K562 (cell line): ENCODE measurements around the gene PCSK5.

Experiments
- CHD2 ChIP-seq: IDR thresholded peaks from 2 replicates; pipeline ENCODE4 v1.6.1; 2011; ENCODE audit warnings: low read depth, low read length
- TCF7L2 ChIP-seq: fragments of 150-350 bp; IDR thresholded peaks from 2 replicates; pipeline ENCODE4 v1.6.1; 2016; ENCODE audit warnings: low read depth, mild to moderate bottlenecking, low read length, moderate library complexity
- YY1 ChIP-seq, 3 experiments: IDR thresholded peaks; 2 replicates each; pipeline ENCODE4 v1.6.1; 2011; ENCODE audit warnings: low read length in 2 of 3, mild to moderate bottlenecking in 2 of 3, moderate library complexity in 2 of 3, borderline replicate concordance in 1 of 3, control low read depth in 1 of 3, low read depth in 1 of 3; ENCODE audit not compliant: insufficient read depth in 3 of 3, insufficient replicate concordance in 2 of 3, control insufficient read depth in 1 of 3, insufficient read length in 1 of 3; ENCODE audit errors: extremely low read depth in 1 of 3
- TF ChIP-seq, protein P1 (sequence below), 3 experiments: IDR thresholded peaks in 2 of 3; conservative IDR thresholded peaks in 1 of 3; 2 replicates each; pipeline ENCODE4 v1.5.1; 2011 to 2012; ENCODE audit warnings: low read length in 3 of 3, mild to moderate bottlenecking in 3 of 3, control low read depth in 2 of 3, improper control_type of control experiment in 1 of 3, inconsistent platforms in 1 of 3, low read depth in 1 of 3, mixed read lengths in 1 of 3, moderate library complexity in 1 of 3; ENCODE audit not compliant: insufficient read depth in 2 of 3
- TF ChIP-seq, protein P2 (sequence below): sonication (generic); formaldehyde crosslinking; IDR thresholded peaks from 2 replicates; pipeline ENCODE4 v1.9.0; 2022; ENCODE audit warnings: mild to moderate bottlenecking, missing genetic modification reagents

DNA sequence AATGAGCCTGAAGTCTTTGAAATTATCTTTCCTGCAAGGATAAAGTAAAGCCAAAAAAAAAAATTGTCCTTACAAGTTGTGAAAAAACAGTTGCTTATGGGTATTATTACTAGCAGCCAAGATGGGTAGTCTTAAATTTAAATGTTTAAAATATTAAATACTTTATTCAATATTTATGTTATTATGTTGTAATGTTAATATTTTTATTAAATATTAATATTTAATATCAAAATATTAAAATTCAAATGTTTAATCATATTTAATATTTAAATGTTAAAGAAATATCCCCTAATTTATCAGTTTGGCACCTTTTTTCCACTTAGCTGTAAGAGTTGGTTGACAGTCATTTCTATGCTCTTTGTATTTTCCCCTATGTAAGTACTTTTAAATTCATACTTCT is 86.1 kb downstream of the PCSK5 start:
- TF ChIP-seq TCF7L2, result no peak
- TF ChIP-seq, protein P1, sequence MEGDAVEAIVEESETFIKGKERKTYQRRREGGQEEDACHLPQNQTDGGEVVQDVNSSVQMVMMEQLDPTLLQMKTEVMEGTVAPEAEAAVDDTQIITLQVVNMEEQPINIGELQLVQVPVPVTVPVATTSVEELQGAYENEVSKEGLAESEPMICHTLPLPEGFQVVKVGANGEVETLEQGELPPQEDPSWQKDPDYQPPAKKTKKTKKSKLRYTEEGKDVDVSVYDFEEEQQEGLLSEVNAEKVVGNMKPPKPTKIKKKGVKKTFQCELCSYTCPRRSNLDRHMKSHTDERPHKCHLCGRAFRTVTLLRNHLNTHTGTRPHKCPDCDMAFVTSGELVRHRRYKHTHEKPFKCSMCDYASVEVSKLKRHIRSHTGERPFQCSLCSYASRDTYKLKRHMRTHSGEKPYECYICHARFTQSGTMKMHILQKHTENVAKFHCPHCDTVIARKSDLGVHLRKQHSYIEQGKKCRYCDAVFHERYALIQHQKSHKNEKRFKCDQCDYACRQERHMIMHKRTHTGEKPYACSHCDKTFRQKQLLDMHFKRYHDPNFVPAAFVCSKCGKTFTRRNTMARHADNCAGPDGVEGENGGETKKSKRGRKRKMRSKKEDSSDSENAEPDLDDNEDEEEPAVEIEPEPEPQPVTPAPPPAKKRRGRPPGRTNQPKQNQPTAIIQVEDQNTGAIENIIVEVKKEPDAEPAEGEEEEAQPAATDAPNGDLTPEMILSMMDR (IDR thresholded peaks at IDR 0.05 in 2 of 3, conservative IDR thresholded peaks at IDR 0.05 in 1 of 3; ENCODE audit: insufficient read depth in 2 of 3, low read depth in 1 of 3, low read length in 3 of 3), result no peak
- TF ChIP-seq, protein P2, sequence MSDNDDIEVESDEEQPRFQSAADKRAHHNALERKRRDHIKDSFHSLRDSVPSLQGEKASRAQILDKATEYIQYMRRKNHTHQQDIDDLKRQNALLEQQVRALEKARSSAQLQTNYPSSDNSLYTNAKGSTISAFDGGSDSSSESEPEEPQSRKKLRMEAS (CRISPR knock-in tag), result no peak
- TF ChIP-seq CHD2, result no peak
- no peak for TF ChIP-seq YY1 (IDR thresholded peaks at IDR 0.05; ENCODE audit: borderline replicate concordance in 1 of 3, control insufficient read depth in 1 of 3, extremely low read depth in 1 of 3, insufficient read depth in 3 of 3, insufficient read length in 1 of 3, insufficient replicate concordance in 2 of 3, low read depth in 1 of 3, low read length in 2 of 3)
